Activated T-helper 1 cell treated with anti-CD3 and anti-CD28 coated beads, Interleukin-2, amount 50 U/mL, for 16 hours (primary cell): ENCODE results near the gene RHPN2.
"Not testable (repeated sequence)": the region's sequence is repeated elsewhere in the genome, so short reads cannot be mapped to it uniquely, and the experiment has no call there.

Experiments used
- DNase-seq, 2 donors: peaks; one replicate each; pipeline ENCODE4 v3.0.0-alpha.2; 2020; ENCODE audit warnings: low read depth in 1 of 2, low spot score in 1 of 2

The RHPN2 gene

GRCh38 chr19:33032218-33032781 is 32.4 kb downstream of the RHPN2 start:
- DNase-seq = no peak

- DNase-seq = no peak
Observed at GRCh38 chr19:33029746-33030303, 34.9 kb downstream of the RHPN2 start.

- DNase-seq = not testable (repeated sequence)
Observed at GRCh38 chr19:33026602-33027001, 38.1 kb downstream of the RHPN2 start.

GRCh38 chr19:33025468-33026238 is 39.0 kb downstream of the RHPN2 start:
- DNase-seq = not testable (repeated sequence)

GRCh38 chr19:33024398-33024797 is 40.3 kb downstream of the RHPN2 start:
- no peak for DNase-seq

GRCh38 chr19:33022472-33023116 is 42.1 kb downstream of the RHPN2 start:
- no peak for DNase-seq

GRCh38 chr19:33010891-33011290 is 53.8 kb downstream of the RHPN2 start:
- DNase-seq = not testable (repeated sequence)

GRCh38 chr19:33008738-33009137 is 56.0 kb downstream of the RHPN2 start:
- DNase-seq = no peak

GRCh38 chr19:33005440-33005839 is 59.2 kb downstream of the RHPN2 start:
- no peak for DNase-seq

- not testable (repeated sequence) for DNase-seq
Observed at GRCh38 chr19:33003424-33004024, 61.2 kb downstream of the RHPN2 start.

GRCh38 chr19:33002126-33002865 is 62.4 kb downstream of the RHPN2 start:
- not testable (repeated sequence) for DNase-seq

- DNase-seq = no peak
Observed at GRCh38 chr19:33000910-33001309, 63.8 kb downstream of the RHPN2 start.

- no peak for DNase-seq
Observed at GRCh38 chr19:33000510-33000909, 64.2 kb downstream of the RHPN2 start.

- DNase-seq = no peak
Observed at GRCh38 chr19:32998722-32999121, 66.0 kb downstream of the RHPN2 start.

- DNase-seq = no peak
Observed at GRCh38 chr19:32997716-32998355, 66.9 kb downstream of the RHPN2 start.

GRCh38 chr19:32997061-32997464 is 67.6 kb downstream of the RHPN2 start:
- not testable (repeated sequence) for DNase-seq

- not testable (repeated sequence) for DNase-seq
Observed at GRCh38 chr19:32995966-32996365, 68.7 kb downstream of the RHPN2 start.

- no peak for DNase-seq
Observed at GRCh38 chr19:32988724-32989123, 76.0 kb downstream of the RHPN2 start.

- DNase-seq = not testable (repeated sequence)
Observed at GRCh38 chr19:32988254-32988653, 76.4 kb downstream of the RHPN2 start.

GRCh38 chr19:32982488-32982887 is 82.2 kb downstream of the RHPN2 start:
- DNase-seq = not testable (repeated sequence)
